Parathyroid adenoma (tissue), 2 donors: Measurements from ENCODE around the gene FOXF2.

Experiments
- H2AFZ ChIP-seq: fragments of 300-600 bp; sonication (generic); one replicate; pipeline ENCODE4 v1.7.0; 2017; ENCODE audit warnings: antibody characterized with exemption, mild to moderate bottlenecking
- H3K27ac ChIP-seq: fragments of 300-600 bp; sonication (generic); one replicate; pipeline ENCODE4 v1.7.0; 2017
- H3K27me3 ChIP-seq: fragments of 300-600 bp; sonication (generic); one replicate; pipeline ENCODE4 v1.7.0; 2017; ENCODE audit warnings: low read length; ENCODE audit not compliant: control insufficient read depth, insufficient read depth
- H3K36me3 ChIP-seq: fragments of 300-600 bp; sonication (generic); one replicate; pipeline ENCODE4 v1.7.0; 2017; ENCODE audit warnings: low read length; ENCODE audit not compliant: control insufficient read depth, insufficient read depth
- H3K4me1 ChIP-seq: fragments of 300-600 bp; sonication (generic); one replicate; pipeline ENCODE4 v1.7.0; 2017; ENCODE audit warnings: control low read depth
- H3K4me2 ChIP-seq: fragments of 300-600 bp; sonication (generic); one replicate; pipeline ENCODE4 v1.7.0; 2017; ENCODE audit warnings: low read length
- H3K4me3 ChIP-seq: fragments of 300-600 bp; sonication (generic); one replicate; pipeline ENCODE4 v1.7.0; 2017; ENCODE audit warnings: low read depth, low read length
- H3K79me2 ChIP-seq: fragments of 300-600 bp; sonication (generic); one replicate; pipeline ENCODE4 v1.7.0; 2017; ENCODE audit warnings: control low read depth
- H3K9ac ChIP-seq: fragments of 300-600 bp; sonication (generic); one replicate; pipeline ENCODE4 v1.7.0; 2017; ENCODE audit warnings: mild to moderate bottlenecking
- H3K9me3 ChIP-seq: fragments of 300-600 bp; sonication (generic); one replicate; pipeline ENCODE4 v1.7.0; 2017; ENCODE audit warnings: low read length; ENCODE audit not compliant: control insufficient read depth
- CTCF ChIP-seq: fragments of 300-600 bp; sonication (generic); IDR thresholded peaks from one replicate; pipeline ENCODE4 v1.7.0; 2017; ENCODE audit warnings: antibody characterized with exemption, mild to moderate bottlenecking
- donor health status: primary hyperparathyroidism.

FOXF2 gene

GRCh38 chr6:1395941-1396908 lies 6.8 kb downstream of the FOXF2 start:
- Histone ChIP-seq H3K4me2 (no peak overlapping the region), H2AFZ (no peak overlapping the region), H3K9me3 (no peaks in the 10 kb centered on the region), H3K79me2 (no peaks in the 10 kb centered on the region), H3K36me3 (no peaks in the 10 kb centered on the region), H3K27me3 (peaks cover 5% of the 10 kb centered on the region), H3K9ac (no peak overlapping the region), H3K4me1 (no peaks in the 10 kb centered on the region), H3K4me3 (no peak overlapping the region), H3K27ac (no peak overlapping the region)
- no peak for TF ChIP-seq CTCF

GRCh38 chr6:1396952-1397868 lies 7.8 kb downstream of the FOXF2 start:
- H3K9me3 ChIP-seq = no peaks in the 10 kb centered on the region
- H2AFZ ChIP-seq = peak overlapping the region; percentile 54
- TF ChIP-seq CTCF = peak; percentile 94
- H3K4me3 ChIP-seq = no peak overlapping the region
- H3K36me3 ChIP-seq = no peaks in the 10 kb centered on the region
- H3K4me1 ChIP-seq = no peaks in the 10 kb centered on the region
- no peak overlapping the region for H3K4me2 ChIP-seq
- no peaks in the 10 kb centered on the region for H3K79me2 ChIP-seq
- H3K27me3 ChIP-seq = peaks cover 5% of the 10 kb centered on the region
- no peak overlapping the region for H3K27ac ChIP-seq
- no peak overlapping the region for H3K9ac ChIP-seq

- Histone ChIP-seq H3K9ac (no peak overlapping the region), H3K36me3 (no peaks in the 10 kb centered on the region), H3K79me2 (no peaks in the 10 kb centered on the region), H3K9me3 (no peaks in the 10 kb centered on the region), H3K4me3 (no peak overlapping the region), H3K4me2 (no peak overlapping the region), H3K27me3 (no peaks in the 10 kb centered on the region), H2AFZ (no peak overlapping the region), H3K4me1 (no peaks in the 10 kb centered on the region), H3K27ac (no peak overlapping the region)
- TF ChIP-seq CTCF = no peak
These were observed 9.9 kb downstream of the FOXF2 start for GRCh38 chr6:1399085-1399780.

GRCh38 chr6:1400126-1400850 lies 10.9 kb downstream of the FOXF2 start:
- no peaks in the 10 kb centered on the region for H3K4me1 ChIP-seq
- no peak overlapping the region for H2AFZ ChIP-seq
- no peak overlapping the region for H3K9ac ChIP-seq
- no peaks in the 10 kb centered on the region for H3K36me3 ChIP-seq
- H3K27me3 ChIP-seq = no peaks in the 10 kb centered on the region
- H3K79me2 ChIP-seq = no peaks in the 10 kb centered on the region
- no peak overlapping the region for H3K27ac ChIP-seq
- no peaks in the 10 kb centered on the region for H3K9me3 ChIP-seq
- no peak overlapping the region for H3K4me3 ChIP-seq
- TF ChIP-seq CTCF = no peak
- H3K4me2 ChIP-seq = no peak overlapping the region
